ENCODE results near the gene TAP1.

TAP1 gene

GRCh38 chr6:32865724-32866443, 12.4 kb upstream of the TAP1 start:
- Histone ChIP-seq H3K36me3 (replicated peaks) (no peaks in the 10 kb centered on the region), H3K4me3 (ENCODE audit: low read depth, low read length) (no peak overlapping the region), H3K27ac (no peak overlapping the region), H3K27me3 (replicated peaks) (peaks cover 5% of the 10 kb centered on the region)
- TF ChIP-seq CTCF (IDR thresholded peaks at IDR 0.05; ENCODE audit: low read depth, low read length, missing control alignments), result no peak
- DNase-seq, result no peak
- in situ Hi-C loops (cut with HindIII; ENCODE audit: low pct_ligation_motif_present, low sequenced_read_pairs), result no loop called here

DNA sequence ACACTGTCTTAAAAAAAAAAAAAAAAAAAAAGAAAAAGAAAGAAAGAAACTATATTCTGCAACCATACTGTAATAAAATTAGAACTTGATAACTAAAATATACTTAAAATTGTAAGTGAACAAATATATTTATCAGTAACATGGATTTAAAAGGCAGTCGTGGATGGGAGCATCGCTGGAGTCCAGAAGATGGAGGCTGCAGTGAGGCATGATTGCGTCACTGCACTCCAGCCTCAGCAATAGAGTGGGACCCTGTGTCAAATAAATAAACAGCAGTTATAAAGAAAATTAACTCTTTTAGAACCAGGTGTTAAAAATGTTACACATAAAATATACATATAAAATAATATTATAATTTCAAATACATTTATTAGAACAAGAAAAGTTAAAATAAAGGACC, 9.2 kb upstream of the TAP1 start:
- no peaks in the 10 kb centered on the region for H3K36me3 ChIP-seq (replicated peaks)
- H3K27ac ChIP-seq, result no peak overlapping the region
- in situ Hi-C loops (cut with HindIII; ENCODE audit: low pct_ligation_motif_present, low sequenced_read_pairs), result no loop called here
- H3K4me3 ChIP-seq (ENCODE audit: low read depth, low read length), result no peak overlapping the region
- DNase-seq, result no peak
- peaks cover 3% of the 10 kb centered on the region for H3K27me3 ChIP-seq (replicated peaks)
- no peak for TF ChIP-seq CTCF (IDR thresholded peaks at IDR 0.05; ENCODE audit: low read depth, low read length, missing control alignments)

- H3K27me3 ChIP-seq (replicated peaks), result no peaks in the 10 kb centered on the region
- in situ Hi-C loops (cut with HindIII; ENCODE audit: low pct_ligation_motif_present, low sequenced_read_pairs), result no loop called here
- no peak for DNase-seq
- H3K36me3 ChIP-seq (replicated peaks), result no peaks in the 10 kb centered on the region
- TF ChIP-seq CTCF (IDR thresholded peaks at IDR 0.05; ENCODE audit: low read depth, low read length, missing control alignments), result no peak
- H3K4me3 ChIP-seq (ENCODE audit: low read depth, low read length), result no peak overlapping the region
- H3K27ac ChIP-seq, result no peak overlapping the region
Observed at GRCh38 chr6:32860674-32861073, 7.2 kb upstream of the TAP1 start.

DNA sequence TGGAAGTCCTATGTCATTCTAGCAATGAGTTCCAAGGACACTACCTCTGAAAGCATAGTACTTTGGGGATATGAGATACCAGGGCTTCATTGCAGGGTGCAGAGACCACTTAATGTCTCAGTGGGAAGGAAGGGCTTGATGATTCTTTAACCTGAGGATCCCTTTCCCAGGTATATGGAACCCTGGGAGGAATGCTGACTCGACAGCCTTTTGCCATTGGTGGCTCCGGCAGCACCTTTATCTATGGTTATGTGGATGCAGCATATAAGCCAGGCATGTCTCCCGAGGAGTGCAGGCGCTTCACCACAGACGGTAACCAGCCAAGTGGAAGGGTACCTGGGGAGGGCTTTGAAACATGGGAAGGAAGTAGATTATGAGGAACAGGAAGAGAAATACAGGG, 4.7 kb upstream of the TAP1 start:
- no peaks in the 10 kb centered on the region for H3K27me3 ChIP-seq (replicated peaks)
- no peak for TF ChIP-seq CTCF (IDR thresholded peaks at IDR 0.05; ENCODE audit: low read depth, low read length, missing control alignments)
- no peaks in the 10 kb centered on the region for H3K36me3 ChIP-seq (replicated peaks)
- no peak for DNase-seq
- no peak overlapping the region for H3K27ac ChIP-seq
- no peak overlapping the region for H3K4me3 ChIP-seq (ENCODE audit: low read depth, low read length)
- in situ Hi-C loops (cut with HindIII; ENCODE audit: low pct_ligation_motif_present, low sequenced_read_pairs), result no loop called here

- DNase-seq, result no peak
- in situ Hi-C loops (cut with HindIII; ENCODE audit: low pct_ligation_motif_present, low sequenced_read_pairs), result no loop called here
- Histone ChIP-seq H3K27ac (no peak overlapping the region), H3K36me3 (replicated peaks) (no peaks in the 10 kb centered on the region), H3K27me3 (replicated peaks) (no peaks in the 10 kb centered on the region), H3K4me3 (ENCODE audit: low read depth, low read length) (no peak overlapping the region)
- no peak for TF ChIP-seq CTCF (IDR thresholded peaks at IDR 0.05; ENCODE audit: low read depth, low read length, missing control alignments)
Observed at GRCh38 chr6:32857156-32857891, 3.8 kb upstream of the TAP1 start.

Measured in brain microvascular endothelial cell (primary cell).